Uterus (tissue), 2 donors: Measurements from ENCODE around the gene A4GALT.

Experiments used
- CTCF ChIP-seq, 4 experiments: fragments of 200-600 bp in 2 of 4; fragments of 450-650 bp in 2 of 4; sonication (generic) in 2 of 4; IDR thresholded peaks; one replicate each; pipeline ENCODE4 v1.5.1; 2016 to 2019; ENCODE audit warnings: antibody characterized with exemption in 4 of 4, mild to moderate bottlenecking in 2 of 4, moderate library complexity in 1 of 4
- POLR2A ChIP-seq, 2 donors: fragments of 450-650 bp; IDR thresholded peaks; one replicate each; pipeline ENCODE4 v1.6.1; 2016; ENCODE audit warnings: antibody characterized with exemption in 2 of 2, mild to moderate bottlenecking in 1 of 2, moderate library complexity in 1 of 2

GRCh38 chr22:42734406-42734805 lies 13.7 kb upstream of the A4GALT start:
- TF ChIP-seq CTCF (IDR thresholded peaks at IDR 0.05) = no peak
- TF ChIP-seq POLR2A (IDR thresholded peaks at IDR 0.05) = no peak
